ENCODE results near the gene PRSS38. TPM values are rescaled to one million over a fixed set of nuclear protein-coding genes. Genes with fewer than 3 reads are reported as not detected.
"Not testable (repeated sequence)": the region's sequence is repeated elsewhere in the genome, so short reads cannot be mapped to it uniquely, and the experiment has no call there.

The PRSS38 gene
- polyA plus RNA-seq, 4 donors = 0.04 TPM; not detected in 3

GRCh38 chr1:227838181-227838580, 22.7 kb downstream of the PRSS38 start:
- no peak for DNase-seq (ENCODE audit: low read depth in 4 of 4, low spot score in 3 of 4)

- no peak for DNase-seq (ENCODE audit: low read depth in 4 of 4, low spot score in 3 of 4)
These were observed 25.6 kb downstream of the PRSS38 start for GRCh38 chr1:227841096-227841495.

GRCh38 chr1:227844320-227845146, 29.1 kb downstream of the PRSS38 start:
- no peak for DNase-seq (ENCODE audit: low read depth in 4 of 4, low spot score in 3 of 4)

- no peak for DNase-seq (ENCODE audit: low read depth in 4 of 4, low spot score in 3 of 4)
These were observed 29.6 kb downstream of the PRSS38 start for GRCh38 chr1:227845147-227845458.

- no peak for DNase-seq (ENCODE audit: low read depth in 4 of 4, low spot score in 3 of 4)
These were observed 30.0 kb downstream of the PRSS38 start for GRCh38 chr1:227845519-227845918.

- no peak for DNase-seq (ENCODE audit: low read depth in 4 of 4, low spot score in 3 of 4)
These were observed 30.9 kb downstream of the PRSS38 start for GRCh38 chr1:227846265-227846858.

GRCh38 chr1:227847046-227847445, 31.6 kb downstream of the PRSS38 start:
- DNase-seq (ENCODE audit: low read depth in 4 of 4, low spot score in 3 of 4) = not testable (repeated sequence)

GRCh38 chr1:227848430-227848932, 33.0 kb downstream of the PRSS38 start:
- DNase-seq (ENCODE audit: low read depth in 4 of 4, low spot score in 3 of 4) = no peak

GRCh38 chr1:227849251-227849650, 33.8 kb downstream of the PRSS38 start:
- DNase-seq (ENCODE audit: low read depth in 4 of 4, low spot score in 3 of 4) = no peak

GRCh38 chr1:227854189-227854588, 38.7 kb downstream of the PRSS38 start:
- no peak for DNase-seq (ENCODE audit: low read depth in 4 of 4, low spot score in 3 of 4)

GRCh38 chr1:227855687-227856086, 40.2 kb downstream of the PRSS38 start:
- no peak for DNase-seq (ENCODE audit: low read depth in 4 of 4, low spot score in 3 of 4)

- no peak for DNase-seq (ENCODE audit: low read depth in 4 of 4, low spot score in 3 of 4)
These were observed 40.8 kb downstream of the PRSS38 start for GRCh38 chr1:227856147-227856858.

- no peak for DNase-seq (ENCODE audit: low read depth in 4 of 4, low spot score in 3 of 4)
These were observed 49.4 kb downstream of the PRSS38 start for GRCh38 chr1:227864882-227865281.

GRCh38 chr1:227869279-227869842, 53.9 kb downstream of the PRSS38 start:
- DNase-seq (ENCODE audit: low read depth in 4 of 4, low spot score in 3 of 4) = no peak

- DNase-seq (ENCODE audit: low read depth in 4 of 4, low spot score in 3 of 4) = no peak
These were observed 54.4 kb downstream of the PRSS38 start for GRCh38 chr1:227869851-227870305.

- DNase-seq (ENCODE audit: low read depth in 4 of 4, low spot score in 3 of 4) = no peak
These were observed 54.9 kb downstream of the PRSS38 start for GRCh38 chr1:227870366-227870765.

GRCh38 chr1:227871892-227872291, 56.4 kb downstream of the PRSS38 start:
- not testable (repeated sequence) for DNase-seq (ENCODE audit: low read depth in 4 of 4, low spot score in 3 of 4)

- DNase-seq (ENCODE audit: low read depth in 4 of 4, low spot score in 3 of 4) = not testable (repeated sequence)
These were observed 62.3 kb downstream of the PRSS38 start for GRCh38 chr1:227877810-227878209.

- no peak for DNase-seq (ENCODE audit: low read depth in 4 of 4, low spot score in 3 of 4)
These were observed 65.0 kb downstream of the PRSS38 start for GRCh38 chr1:227880342-227880924.

- no peak for DNase-seq (ENCODE audit: low read depth in 4 of 4, low spot score in 3 of 4)
These were observed 67.6 kb downstream of the PRSS38 start for GRCh38 chr1:227883073-227883520.
